ENCODE results near the gene TLN1.
A peak's percentile ranks its signal among the peaks of the same experiment; 100 is the strongest.

Gene TLN1

GRCh38 chr9:35732185-35732799 is at the start of gene TLN1, which contains the start of gene CREB3:
TSS of gene TLN1 (minus strand) at chr9:35732195. CDS start at chr9:35725694, 6,501 bp downstream.
TSS of gene CREB3 (plus strand) at chr9:35732666. CDS start at chr9:35732773, 107 bp downstream.
- DNase-seq (ENCODE audit: low read depth): peak; percentile 99

GRCh38 chr9:35781066-35781465 is 49.1 kb upstream of the TLN1 start:
- no peak for DNase-seq (ENCODE audit: low read depth)

GRCh38 chr9:35778496-35778895 is 46.5 kb upstream of the TLN1 start:
- no peak for DNase-seq (ENCODE audit: low read depth)

- no peak for DNase-seq (ENCODE audit: low read depth)
These were observed 44.0 kb upstream of the TLN1 start for GRCh38 chr9:35776018-35776417.

GRCh38 chr9:35774907-35775635 is 43.1 kb upstream of the TLN1 start:
- DNase-seq (ENCODE audit: low read depth): no peak

- peak; percentile 59 for DNase-seq (ENCODE audit: low read depth)
These were observed 39.9 kb upstream of the TLN1 start for GRCh38 chr9:35771943-35772342.

GRCh38 chr9:35771534-35771933 is 39.5 kb upstream of the TLN1 start:
- peak; percentile 30 for DNase-seq (ENCODE audit: low read depth)

GRCh38 chr9:35771075-35771433 is 39.1 kb upstream of the TLN1 start:
- DNase-seq (ENCODE audit: low read depth): no peak

GRCh38 chr9:35769763-35770162 is 37.8 kb upstream of the TLN1 start:
- no peak for DNase-seq (ENCODE audit: low read depth)

- DNase-seq (ENCODE audit: low read depth): no peak
These were observed 35.5 kb upstream of the TLN1 start for GRCh38 chr9:35767458-35767857.

GRCh38 chr9:35766997-35767396 is 35.0 kb upstream of the TLN1 start:
- DNase-seq (ENCODE audit: low read depth): no peak

GRCh38 chr9:35763803-35764202 is 31.8 kb upstream of the TLN1 start:
- DNase-seq (ENCODE audit: low read depth): no peak

GRCh38 chr9:35763181-35763580 is 31.2 kb upstream of the TLN1 start:
- DNase-seq (ENCODE audit: low read depth): no peak

- no peak for DNase-seq (ENCODE audit: low read depth)
These were observed 28.7 kb upstream of the TLN1 start for GRCh38 chr9:35760651-35761050.

GRCh38 chr9:35759795-35760194 is 27.8 kb upstream of the TLN1 start:
- no peak for DNase-seq (ENCODE audit: low read depth)

- DNase-seq (ENCODE audit: low read depth): no peak
These were observed 26.6 kb upstream of the TLN1 start for GRCh38 chr9:35758475-35759050.

GRCh38 chr9:35757892-35758275 is 25.9 kb upstream of the TLN1 start:
- DNase-seq (ENCODE audit: low read depth): no peak

- DNase-seq (ENCODE audit: low read depth): peak; percentile 64
These were observed 25.4 kb upstream of the TLN1 start for GRCh38 chr9:35757226-35757891.

- DNase-seq (ENCODE audit: low read depth): peak; percentile 71
These were observed 24.6 kb upstream of the TLN1 start for GRCh38 chr9:35756275-35757225.

- DNase-seq (ENCODE audit: low read depth): no peak
These were observed 23.1 kb upstream of the TLN1 start for GRCh38 chr9:35755071-35755470.

GRCh38 chr9:35754264-35754663 is 22.3 kb upstream of the TLN1 start, which contains the start of gene MSMP:
TSS of gene MSMP (minus strand) at chr9:35754276. CDS start at chr9:35754129, 147 bp downstream.
- DNase-seq (ENCODE audit: low read depth): no peak

GRCh38 chr9:35753466-35753865 is 21.5 kb upstream of the TLN1 start:
- no peak for DNase-seq (ENCODE audit: low read depth)
